CD4-positive, alpha-beta T cell treated with Interleukin-17A for 1 hour (primary cell): ENCODE results near the gene DCK.
"Not testable (repeated sequence)": the region's sequence is repeated elsewhere in the genome, so short reads cannot be mapped to it uniquely, and the experiment has no call there.

Experiments
- DNase-seq: peaks from one replicate; pipeline ENCODE4 v3.0.0-alpha.2; 2020

Gene DCK

GRCh38 chr4:71004281-71004851, 10.9 kb downstream of the DCK start:
- peak; percentile 65 for DNase-seq

- not testable (repeated sequence) for DNase-seq
These were observed 11.6 kb downstream of the DCK start for GRCh38 chr4:71005025-71005424.

GRCh38 chr4:71006203-71006907, 12.9 kb downstream of the DCK start:
- peak; percentile 30 for DNase-seq

DNA sequence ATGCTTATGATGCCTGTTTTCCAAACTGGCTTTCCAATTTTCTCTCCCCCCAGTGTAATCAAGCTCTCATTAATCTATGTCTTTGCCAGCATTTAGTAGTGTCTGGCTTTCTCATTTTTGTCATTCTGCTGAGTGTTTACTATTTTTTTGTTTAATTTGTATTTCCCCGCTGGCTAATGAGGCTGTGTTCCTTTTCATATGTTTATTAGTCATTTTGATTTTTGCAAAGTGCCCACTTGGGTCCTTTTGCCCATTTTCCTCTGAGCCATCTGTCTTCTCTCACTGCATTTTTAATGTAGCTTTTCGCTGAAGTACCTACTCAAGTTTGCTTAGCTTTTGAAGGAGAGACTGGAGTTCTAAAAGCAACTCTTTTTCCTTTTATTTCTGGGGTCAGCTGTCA, 14.7 kb downstream of the DCK start:
- no peak for DNase-seq

- DNase-seq = no peak
These were observed 15.6 kb downstream of the DCK start for GRCh38 chr4:71009086-71009485.

- peak; percentile 57 for DNase-seq
These were observed 16.6 kb downstream of the DCK start for GRCh38 chr4:71009890-71010588.

DNA sequence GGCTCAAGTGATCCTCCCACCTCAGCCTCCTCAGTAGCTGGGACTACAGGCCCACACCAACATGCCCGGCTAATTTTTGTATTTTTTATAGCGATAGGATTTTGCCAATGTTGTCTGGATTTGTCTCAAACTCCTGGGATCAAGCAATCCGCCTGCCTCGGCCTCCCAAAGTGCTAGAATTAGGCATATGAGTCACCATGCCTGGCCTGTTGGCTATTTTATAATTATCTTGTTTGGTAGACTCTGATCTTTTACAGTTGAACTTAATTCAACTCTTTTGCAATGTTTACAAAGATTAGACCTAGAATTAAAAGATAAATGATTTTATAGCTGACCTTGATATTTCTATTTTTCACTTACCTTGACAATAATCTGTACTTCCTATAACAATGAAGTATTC, 18.0 kb downstream of the DCK start:
- no peak for DNase-seq

DNA sequence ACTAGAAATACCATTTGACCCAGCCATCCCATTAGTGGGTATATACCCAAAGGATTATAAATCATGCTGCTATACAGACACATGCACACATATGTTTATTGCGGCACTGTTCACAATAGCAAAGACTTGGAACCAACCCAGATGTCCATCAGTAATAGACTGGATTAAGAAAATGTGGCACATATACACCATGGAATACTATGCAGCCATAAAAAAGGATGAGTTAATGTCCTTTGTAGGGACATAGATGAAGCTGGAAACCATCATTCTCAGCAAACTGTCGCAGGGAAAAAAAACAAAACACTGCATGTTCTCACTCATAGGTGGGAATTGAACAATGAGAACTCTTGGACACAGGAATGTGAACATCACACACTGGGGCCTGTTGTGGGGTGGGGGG, 23.9 kb downstream of the DCK start:
- DNase-seq = not testable (repeated sequence)

DNA sequence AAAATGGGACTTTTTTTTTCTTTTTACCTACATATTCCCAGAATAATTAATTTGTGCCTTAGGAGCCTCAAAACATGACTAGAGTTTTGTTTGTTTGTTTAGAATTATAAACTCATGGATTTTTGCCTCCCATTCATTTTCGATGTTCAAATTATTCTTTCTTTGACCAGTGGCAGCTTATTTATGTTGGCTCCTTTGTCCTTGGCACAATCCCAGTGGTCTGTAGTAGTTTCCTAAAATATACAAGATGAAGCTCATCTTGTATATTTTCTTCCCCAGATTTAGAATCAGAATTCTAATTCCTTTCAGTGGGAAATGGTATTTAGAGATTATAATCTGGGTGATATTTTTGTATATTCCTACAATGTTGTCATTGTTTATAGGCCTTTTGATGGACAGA, 27.2 kb downstream of the DCK start:
- no peak for DNase-seq

GRCh38 chr4:71025654-71026053, 32.2 kb downstream of the DCK start:
- no peak for DNase-seq

DNA sequence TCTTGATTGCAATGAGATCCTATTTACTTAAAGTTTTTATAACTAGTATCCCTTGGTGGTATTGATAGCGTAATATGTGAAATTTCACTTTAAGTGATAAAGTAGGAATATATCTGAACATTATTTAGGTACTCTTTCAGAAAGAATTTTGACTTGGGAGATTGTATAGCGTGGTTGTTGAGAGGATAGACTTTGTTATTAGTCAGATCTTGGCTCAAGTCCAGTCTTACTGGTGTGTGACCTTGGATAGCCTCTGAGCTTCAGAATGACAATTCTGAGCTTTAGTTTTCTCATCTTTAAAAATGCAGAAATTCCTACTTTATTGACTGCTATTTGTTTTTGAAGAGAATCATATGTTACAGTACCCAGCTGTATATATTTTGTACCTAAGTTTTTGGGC, 32.6 kb downstream of the DCK start:
- DNase-seq = no peak

- no peak for DNase-seq
These were observed 34.2 kb downstream of the DCK start for GRCh38 chr4:71027611-71028010.

DNA sequence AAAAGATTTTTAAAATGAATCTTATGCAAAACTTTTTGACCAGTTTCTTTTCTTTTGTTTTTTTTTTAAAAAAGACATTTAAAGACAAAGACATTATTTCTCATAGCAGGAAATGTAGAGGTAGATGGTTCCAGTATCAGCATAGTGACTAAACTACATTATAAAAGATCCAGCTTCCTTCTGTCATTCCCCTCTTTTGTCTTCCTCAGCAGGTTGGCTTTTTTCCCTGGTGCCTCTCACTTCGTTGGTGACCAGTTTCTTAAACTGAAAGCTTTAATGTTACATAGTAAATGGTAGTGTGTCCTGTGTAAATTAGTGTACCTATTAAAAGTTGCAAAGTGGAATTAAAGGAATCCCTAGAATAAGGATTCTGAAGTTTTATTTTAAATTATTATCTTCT, 36.1 kb downstream of the DCK start:
- no peak for DNase-seq

DNA sequence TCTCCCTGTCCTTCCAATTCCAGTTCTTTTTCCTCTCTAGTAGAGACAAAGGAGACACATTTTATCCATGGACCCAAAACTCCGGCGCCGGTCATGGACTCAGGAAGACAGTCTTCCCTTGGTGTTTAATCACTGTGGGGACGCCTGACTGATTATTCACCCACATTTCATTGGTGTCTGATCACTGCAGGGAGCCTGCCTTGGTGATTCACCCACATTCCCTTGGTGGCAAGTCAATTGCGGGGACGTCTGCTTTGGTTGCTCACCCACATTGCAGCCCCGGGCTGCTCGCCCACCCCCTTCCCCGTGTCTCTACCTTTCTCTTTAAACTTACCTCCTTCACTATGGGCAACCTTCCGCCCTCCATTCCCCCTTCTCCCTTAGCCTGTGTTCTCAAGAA, 38.7 kb downstream of the DCK start:
- DNase-seq = not testable (repeated sequence)

DNA sequence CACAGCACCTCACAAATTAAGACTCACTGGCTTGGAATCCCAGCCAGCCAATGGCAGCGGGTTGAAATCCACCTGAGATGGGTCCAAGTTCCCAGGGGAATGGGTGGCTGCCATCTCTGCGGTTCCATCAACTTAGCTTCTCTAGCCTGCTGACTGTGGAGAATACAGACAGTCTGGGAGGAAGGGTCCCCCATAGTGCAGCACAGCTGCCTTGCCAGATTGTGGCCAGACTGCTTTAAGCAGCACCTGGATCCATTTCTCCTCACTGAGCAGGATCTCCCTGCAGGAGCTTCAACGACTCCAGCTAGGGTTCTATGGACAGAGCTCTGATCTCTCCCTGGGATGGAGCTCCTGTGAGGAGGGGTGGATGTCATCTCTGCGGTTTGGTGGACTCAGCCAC, 51.8 kb downstream of the DCK start:
- no peak for DNase-seq

- no peak for DNase-seq
These were observed 55.9 kb downstream of the DCK start for GRCh38 chr4:71049395-71049794.

DNA sequence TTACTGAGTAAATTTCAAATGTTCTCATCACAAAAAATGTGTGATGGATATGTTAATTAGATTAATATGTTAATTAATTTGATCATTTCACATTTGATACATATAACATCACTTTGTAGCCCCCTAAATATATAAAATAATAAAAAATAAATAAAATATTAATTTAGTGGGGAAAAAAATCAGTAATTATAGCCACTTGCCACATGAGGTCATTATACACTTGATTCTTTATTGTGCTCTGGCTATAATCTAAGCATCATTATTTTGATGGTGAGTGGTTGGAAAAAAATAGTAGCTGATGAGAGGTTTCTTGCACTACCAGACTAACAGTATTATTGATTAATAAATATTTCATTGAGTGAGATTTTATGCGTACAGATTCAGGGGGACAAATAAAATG, 57.4 kb downstream of the DCK start:
- peak; percentile 24 for DNase-seq

- no peak for DNase-seq
These were observed 58.6 kb downstream of the DCK start for GRCh38 chr4:71052034-71052433.

DNA sequence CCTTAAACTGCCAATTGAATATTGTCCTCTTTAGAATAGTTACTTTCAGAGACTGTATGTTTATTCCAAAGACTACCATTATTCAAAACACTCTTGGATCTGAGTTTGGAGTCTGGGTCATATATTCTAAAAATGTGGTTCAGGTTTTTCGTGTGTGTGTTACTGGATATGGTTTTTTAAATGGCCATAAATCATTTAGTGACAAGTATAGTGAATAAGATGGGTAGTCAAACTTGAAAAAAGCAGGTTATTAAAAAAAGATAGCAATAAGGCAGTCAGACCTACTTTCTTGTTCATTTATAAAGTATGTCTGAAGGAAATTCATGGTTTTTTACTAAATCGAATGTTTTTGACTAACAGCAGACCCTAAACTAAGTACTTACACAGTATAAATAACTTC, 59.3 kb downstream of the DCK start:
- no peak for DNase-seq

GRCh38 chr4:71053613-71054012, 60.2 kb downstream of the DCK start:
- not testable (repeated sequence) for DNase-seq

DNA sequence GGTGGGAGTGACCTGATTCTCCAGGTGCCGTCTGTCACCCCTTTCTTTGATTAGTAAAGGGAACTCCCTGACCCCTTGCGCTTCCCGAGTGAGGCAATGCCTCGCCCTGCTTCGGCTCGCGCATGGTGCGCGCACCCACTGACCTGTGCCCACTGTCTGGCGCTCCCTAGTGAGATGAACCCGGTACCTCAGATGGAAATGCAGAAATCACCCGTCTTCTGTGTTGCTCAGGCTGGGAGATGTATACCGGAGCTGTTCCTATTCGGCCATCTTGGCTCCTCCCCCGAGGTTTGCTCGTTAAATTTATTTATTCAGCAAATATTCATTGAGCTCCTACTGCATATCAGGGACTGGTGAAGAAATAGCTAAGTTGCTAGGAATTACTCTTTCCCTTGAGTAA, 66.1 kb downstream of the DCK start:
- DNase-seq = not testable (repeated sequence)

- no peak for DNase-seq
These were observed 69.0 kb downstream of the DCK start for GRCh38 chr4:71062436-71062835.

DNA sequence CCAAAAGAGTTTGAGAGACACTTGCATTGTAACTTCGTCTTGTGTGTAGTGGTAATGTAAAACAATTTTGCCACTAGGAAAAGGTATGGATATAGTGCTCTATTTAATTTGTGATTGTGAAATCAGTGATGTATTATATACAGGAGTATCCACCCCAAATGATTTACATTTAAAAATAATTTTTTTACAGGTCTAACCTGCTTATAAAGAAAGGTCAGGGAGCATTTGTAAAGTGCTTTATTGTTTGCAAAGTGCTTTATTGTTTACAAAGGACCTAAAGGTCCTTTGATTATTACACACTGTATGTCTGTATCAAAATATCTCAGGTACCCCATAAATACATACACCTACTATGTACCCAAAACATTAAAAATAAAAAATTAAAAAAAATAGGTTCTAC, 70.3 kb downstream of the DCK start:
- DNase-seq = no peak

DNA sequence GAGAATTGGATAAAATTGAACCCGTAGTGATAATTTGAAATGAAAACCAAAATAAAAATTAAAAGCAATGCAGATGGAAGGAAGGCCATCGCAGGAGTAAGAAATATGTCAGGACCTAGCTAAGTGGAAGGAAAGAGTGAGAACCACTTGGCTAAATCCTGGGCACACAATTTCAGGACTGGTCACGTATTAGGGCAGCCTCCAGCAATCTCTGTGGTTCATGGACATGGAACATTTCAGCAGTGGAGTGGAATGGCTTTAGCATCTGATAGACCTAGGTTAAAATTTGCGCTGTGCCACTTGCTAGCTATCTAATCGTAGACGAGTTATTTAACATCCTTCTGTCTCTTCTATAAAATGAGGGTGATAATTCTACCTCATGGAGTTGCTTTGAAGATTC, 71.1 kb downstream of the DCK start:
- DNase-seq = no peak
